Neural cell (in vitro differentiated cells): ENCODE data around the gene MAB21L4. TPM values are rescaled to one million over a fixed set of nuclear protein-coding genes. Genes with fewer than 3 reads are reported as not detected.

Source experiments
- H2AFZ ChIP-seq: fragments of 200-600, 300-800 bp; sonication (generic), shearing (Covaris generic); 2 replicates; pipeline ENCODE4 v1.6.0; 2014; ENCODE audit warnings: low read depth, mild to moderate bottlenecking, antibody characterized with exemption, low read length, moderate library complexity
- H3F3A ChIP-seq: fragments of 200-600 bp; shearing (Covaris generic); 2 replicates; pipeline ENCODE4 v1.6.1; 2016; ENCODE audit warnings: mild to moderate bottlenecking, moderate library complexity, mixed read lengths, antibody characterized with exemption, low read length; ENCODE audit not compliant: insufficient read depth, poor library complexity, severe bottlenecking
- H3K27ac ChIP-seq: fragments of 200-600, 300-800 bp; sonication (generic), shearing (Covaris generic); 2 replicates; pipeline ENCODE4 v1.5.1; 2014; ENCODE audit warnings: mild to moderate bottlenecking, low read length, moderate library complexity
- H3K27me3 ChIP-seq: fragments of 300-800, 200-600 bp; sonication (generic), shearing (Covaris generic); 2 replicates; pipeline ENCODE4 v1.6.0; 2014; ENCODE audit warnings: mild to moderate bottlenecking, low read depth, low read length, moderate library complexity; ENCODE audit not compliant: insufficient read depth
- H3K36me3 ChIP-seq: fragments of 300-800, 200-600 bp; sonication (generic), shearing (Covaris generic); 2 replicates; pipeline ENCODE4 v1.5.1; 2014; ENCODE audit warnings: mild to moderate bottlenecking, antibody characterized with exemption, low read length, moderate library complexity; ENCODE audit not compliant: insufficient read depth
- H3K4me2 ChIP-seq: fragments of 300-800, 200-600 bp; sonication (generic), shearing (Covaris generic); 2 replicates; pipeline ENCODE4 v1.6.0; 2014; ENCODE audit warnings: mild to moderate bottlenecking, low read length
- H3K4me3 ChIP-seq: fragments of 300-800, 200-600 bp; sonication (generic), shearing (Covaris generic); 2 replicates; pipeline ENCODE4 v1.5.1; 2014; ENCODE audit warnings: mild to moderate bottlenecking, low read length, moderate library complexity
- H3K79me2 ChIP-seq: fragments of 200-600 bp; shearing (Covaris generic); replicated peaks from 2 replicates; pipeline ENCODE4 v1.6.0; 2014; ENCODE audit warnings: mild to moderate bottlenecking, low read length, moderate library complexity; ENCODE audit not compliant: insufficient read depth
- H3K9ac ChIP-seq: fragments of 300-800, 200-600 bp; sonication (generic), shearing (Covaris generic); 2 replicates; pipeline ENCODE4 v1.6.1; 2016; ENCODE audit warnings: mild to moderate bottlenecking, low read length, mixed read lengths
- H3K9me2 ChIP-seq: fragments of 200-600 bp; shearing (Covaris generic); 2 replicates; pipeline ENCODE4 v1.6.1; 2016; ENCODE audit warnings: mild to moderate bottlenecking, low read length, mixed read lengths; ENCODE audit not compliant: insufficient read depth
- H3K9me3 ChIP-seq: fragments of 200-600, 300-800 bp; sonication (generic), shearing (Covaris generic); 2 replicates; pipeline ENCODE4 v1.6.1; 2016; ENCODE audit warnings: mild to moderate bottlenecking, mixed run types, low read length, moderate library complexity, mixed read lengths
- H4K20me1 ChIP-seq: fragments of 200-600 bp; shearing (Covaris generic); 2 replicates; pipeline ENCODE4 v1.6.1; 2016; ENCODE audit warnings: mild to moderate bottlenecking, mixed run types; ENCODE audit not compliant: insufficient read depth
- CTCF ChIP-seq: fragments of 450-650 bp; IDR thresholded peaks from 2 replicates; pipeline ENCODE4 v1.5.1; 2014; ENCODE audit warnings: antibody characterized with exemption, mild to moderate bottlenecking, moderate library complexity; ENCODE audit not compliant: poor library complexity, severe bottlenecking
- EP300 ChIP-seq: fragments of 450-650 bp; conservative IDR thresholded peaks from 2 replicates; pipeline ENCODE4 v1.6.1; 2014; ENCODE audit warnings: antibody characterized with exemption, mild to moderate bottlenecking, moderate library complexity; ENCODE audit not compliant: poor library complexity, severe bottlenecking
- EZH2 ChIP-seq: fragments of 200-600, 300-800 bp; shearing (Covaris generic), sonication (generic); IDR thresholded peaks from 2 replicates; pipeline ENCODE4 v1.6.1; 2014; ENCODE audit warnings: antibody characterized with exemption, low read length, borderline replicate concordance, mild to moderate bottlenecking; ENCODE audit not compliant: insufficient read depth, poor library complexity, severe bottlenecking
- MXI1 ChIP-seq: fragments of 450-650 bp; conservative IDR thresholded peaks from 2 replicates; pipeline ENCODE4 v1.6.1; 2014; ENCODE audit warnings: antibody characterized with exemption, mild to moderate bottlenecking; ENCODE audit not compliant: poor library complexity, severe bottlenecking
- POLR2AphosphoS5 ChIP-seq: IDR thresholded peaks from 2 replicates; pipeline ENCODE4 v1.6.1; 2012
- RAD21 ChIP-seq: fragments of 450-650 bp; conservative IDR thresholded peaks from 2 replicates; pipeline ENCODE4 v1.6.1; 2014; ENCODE audit warnings: antibody characterized with exemption, mild to moderate bottlenecking, moderate library complexity
- REST ChIP-seq: IDR thresholded peaks from 2 replicates; pipeline ENCODE4 v1.6.1; 2012; ENCODE audit warnings: borderline replicate concordance
- SMC3 ChIP-seq: fragments of 450-650 bp; conservative IDR thresholded peaks from 2 replicates; pipeline ENCODE4 v1.6.1; 2014; ENCODE audit warnings: antibody characterized with exemption, mild to moderate bottlenecking, moderate library complexity; ENCODE audit not compliant: poor library complexity
- TAF1 ChIP-seq: IDR thresholded peaks from 2 replicates; pipeline ENCODE4 v1.6.1; 2012; ENCODE audit warnings: low read depth
- polyA plus RNA-seq: library from polyadenylated mRNA; depleted of rRNA; stranded (reverse); fragments of >200 nt; gene quantifications from 2 replicates; pipeline ENCODE4 v1.2.3, GENCODE V29; 2014

The MAB21L4 gene
- polyA plus RNA-seq, 1 donor from 2014 or later: not detected

- TF ChIP-seq TAF1 (no peak), EZH2 (no peak), REST (no peak), CTCF (no peak), POLR2AphosphoS5 (no peak), MXI1 (no peak), SMC3 (no peak), EP300 (no peak), RAD21 (no peak)
- H3K27ac ChIP-seq: no peak overlapping the region
- no peaks in the 10 kb centered on the region for H3K79me2 ChIP-seq
- no peak overlapping the region for H2AFZ ChIP-seq
- H3K27me3 ChIP-seq: no peaks in the 10 kb centered on the region
- no peaks in the 10 kb centered on the region for H4K20me1 ChIP-seq
- no peak overlapping the region for H3K4me3 ChIP-seq
- no peaks in the 10 kb centered on the region for H3K9me2 ChIP-seq
- H3F3A ChIP-seq: no peaks in the 10 kb centered on the region
- H3K9ac ChIP-seq: no peak overlapping the region
- H3K36me3 ChIP-seq: no peaks in the 10 kb centered on the region
- no peak overlapping the region for H3K4me2 ChIP-seq
- H3K9me3 ChIP-seq: no peaks in the 10 kb centered on the region
Observed at GRCh38 chr2:240904216-240905175, 8.5 kb upstream of the MAB21L4 start.

- Histone ChIP-seq H3K4me3 (no peak overlapping the region), H2AFZ (no peak overlapping the region), H4K20me1 (no peaks in the 10 kb centered on the region), H3K79me2 (no peaks in the 10 kb centered on the region), H3K4me2 (no peak overlapping the region), H3K36me3 (no peaks in the 10 kb centered on the region), H3K27me3 (no peaks in the 10 kb centered on the region), H3F3A (no peaks in the 10 kb centered on the region), H3K9ac (no peak overlapping the region), H3K9me2 (no peaks in the 10 kb centered on the region), H3K27ac (no peak overlapping the region), H3K9me3 (no peaks in the 10 kb centered on the region)
- TF ChIP-seq TAF1 (no peak), REST (no peak), EZH2 (no peak), MXI1 (no peak), POLR2AphosphoS5 (no peak), CTCF (no peak), EP300 (no peak), RAD21 (no peak), SMC3 (no peak)
Observed at GRCh38 chr2:240903191-240904060, 7.5 kb upstream of the MAB21L4 start.
